ENCODE measurements around the gene ALDH3B2.

DNA sequence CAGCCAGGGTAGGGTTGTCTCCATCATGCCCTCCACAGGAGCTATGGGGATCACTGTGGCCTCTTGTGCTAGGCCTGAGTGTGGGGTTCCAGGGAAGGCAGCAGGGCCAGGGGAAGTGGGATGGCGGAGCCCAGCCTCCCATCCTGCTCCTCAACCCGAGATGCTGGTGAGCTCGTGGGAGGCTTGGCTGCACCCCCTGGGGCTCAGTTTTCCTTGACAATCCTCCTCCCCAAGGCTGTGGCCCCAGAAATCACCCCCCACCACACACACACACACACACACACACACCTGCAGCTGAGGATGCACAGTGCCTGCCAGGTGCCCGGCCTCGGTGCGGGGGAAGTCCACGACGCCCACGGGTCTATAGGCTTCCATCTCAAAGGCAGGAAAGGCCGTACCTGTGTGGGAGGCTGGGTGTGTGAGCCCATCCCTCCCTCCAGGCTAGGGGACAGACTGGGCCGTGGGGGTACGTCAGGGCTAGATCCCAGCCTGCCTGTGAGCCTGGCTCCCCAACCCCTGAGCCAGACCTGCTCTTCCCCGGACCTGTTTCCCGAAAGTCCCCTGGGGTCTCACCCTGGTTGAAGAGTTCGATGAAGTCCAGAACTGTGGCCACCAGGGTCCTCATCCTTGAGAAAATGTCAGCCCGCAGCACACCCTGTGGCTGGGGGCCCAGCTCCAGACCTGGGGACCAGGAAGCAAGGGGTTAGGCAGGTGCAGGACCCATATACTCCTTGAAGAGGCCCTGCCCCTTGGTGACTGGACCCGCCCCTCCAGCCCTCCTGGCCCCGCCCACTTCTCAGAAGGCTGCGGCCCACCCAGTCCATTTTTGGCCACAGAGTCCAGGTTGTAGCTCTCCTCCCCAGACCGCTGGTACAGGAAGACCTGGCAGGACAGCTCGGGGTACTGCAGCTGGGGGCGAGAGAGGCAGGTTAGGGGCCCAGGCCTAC lies 29.7 kb downstream of the ALDH3B2 start:
- no peak for TF ChIP-seq ARNT (IDR thresholded peaks at IDR 0.05)
- TF ChIP-seq HDGF (IDR thresholded peaks at IDR 0.05; ENCODE audit: borderline replicate concordance), result no peak
- no peak for TF ChIP-seq TARDBP (IDR thresholded peaks at IDR 0.05)
- no peak for TF ChIP-seq FOXA1 (IDR thresholded peaks at IDR 0.05)
- TF ChIP-seq SUZ12 (IDR thresholded peaks at IDR 0.05), result no peak
- TF ChIP-seq CTBP1 (IDR thresholded peaks at IDR 0.05; ENCODE audit: borderline replicate concordance), result no peak
- TF ChIP-seq NFRKB (IDR thresholded peaks at IDR 0.05), result no peak
- TF ChIP-seq, protein P1, sequence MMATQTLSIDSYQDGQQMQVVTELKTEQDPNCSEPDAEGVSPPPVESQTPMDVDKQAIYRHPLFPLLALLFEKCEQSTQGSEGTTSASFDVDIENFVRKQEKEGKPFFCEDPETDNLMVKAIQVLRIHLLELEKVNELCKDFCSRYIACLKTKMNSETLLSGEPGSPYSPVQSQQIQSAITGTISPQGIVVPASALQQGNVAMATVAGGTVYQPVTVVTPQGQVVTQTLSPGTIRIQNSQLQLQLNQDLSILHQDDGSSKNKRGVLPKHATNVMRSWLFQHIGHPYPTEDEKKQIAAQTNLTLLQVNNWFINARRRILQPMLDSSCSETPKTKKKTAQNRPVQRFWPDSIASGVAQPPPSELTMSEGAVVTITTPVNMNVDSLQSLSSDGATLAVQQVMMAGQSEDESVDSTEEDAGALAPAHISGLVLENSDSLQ (IDR thresholded peaks at IDR 0.05), result no peak
- TF ChIP-seq LEF1 (IDR thresholded peaks at IDR 0.05; ENCODE audit: borderline replicate concordance), result no peak
- TF ChIP-seq ELF4 (IDR thresholded peaks at IDR 0.05), result no peak
- TF ChIP-seq SP1 (IDR thresholded peaks at IDR 0.05), result no peak
- TF ChIP-seq L3MBTL2 (conservative IDR thresholded peaks at IDR 0.05), result no peak
- TF ChIP-seq FOXK2 (IDR thresholded peaks at IDR 0.05), result no peak

Data from HEK293T (cell line).